DMS79 (cell line): Measurements from ENCODE around the gene N4BP2L2.

ENCODE experiments used
- DNase-seq: peaks from one replicate; lab custom pipeline; 2025; lab: John Stamatoyannopoulos, UW

N4BP2L2 gene

GRCh38 chr13:32425158-32425557, 113.4 kb downstream of the N4BP2L2 start:
- DNase-seq = no peak

DNA sequence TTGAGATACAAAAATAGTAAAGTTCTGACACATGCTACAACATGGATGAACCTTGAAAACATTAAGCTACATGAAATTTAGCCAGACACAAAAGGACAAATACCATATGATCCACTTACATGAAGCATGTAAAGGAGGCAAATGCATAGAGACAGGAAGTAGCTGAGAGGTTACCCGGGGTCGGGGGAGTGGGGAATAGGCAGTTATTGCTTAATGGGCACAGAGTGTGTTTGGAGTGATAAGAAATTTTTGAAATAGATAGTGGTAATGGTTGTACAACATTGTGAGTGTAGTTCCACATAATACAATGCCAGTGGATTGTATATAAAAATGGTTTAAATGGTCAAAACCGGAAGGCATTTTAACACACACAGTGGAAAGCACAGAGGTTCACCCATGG, 115.0 kb downstream of the N4BP2L2 start:
- DNase-seq = no peak

GRCh38 chr13:32419862-32420261, 118.7 kb downstream of the N4BP2L2 start:
- no peak for DNase-seq

GRCh38 chr13:32417995-32418394, 120.6 kb downstream of the N4BP2L2 start:
- no peak for DNase-seq

DNA sequence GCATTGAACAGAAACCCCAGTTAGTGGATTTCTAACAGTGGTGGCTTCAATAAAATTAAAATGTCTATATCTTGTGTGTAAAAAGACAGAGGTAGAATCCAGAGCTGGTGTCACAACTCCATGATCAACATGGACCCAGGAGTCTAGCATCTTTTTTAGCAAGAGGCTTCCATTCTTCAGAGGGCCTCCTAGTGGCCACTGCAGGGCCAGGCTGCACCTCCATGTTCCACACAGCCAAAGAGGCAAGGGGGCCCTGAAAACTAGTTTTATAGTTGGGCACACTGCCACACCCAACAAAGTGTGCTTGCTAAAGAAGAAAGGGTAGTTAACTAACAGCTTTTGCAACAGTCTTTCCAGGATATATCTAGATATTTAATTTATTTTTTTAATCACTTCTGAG, 123.6 kb downstream of the N4BP2L2 start:
- no peak for DNase-seq

DNA sequence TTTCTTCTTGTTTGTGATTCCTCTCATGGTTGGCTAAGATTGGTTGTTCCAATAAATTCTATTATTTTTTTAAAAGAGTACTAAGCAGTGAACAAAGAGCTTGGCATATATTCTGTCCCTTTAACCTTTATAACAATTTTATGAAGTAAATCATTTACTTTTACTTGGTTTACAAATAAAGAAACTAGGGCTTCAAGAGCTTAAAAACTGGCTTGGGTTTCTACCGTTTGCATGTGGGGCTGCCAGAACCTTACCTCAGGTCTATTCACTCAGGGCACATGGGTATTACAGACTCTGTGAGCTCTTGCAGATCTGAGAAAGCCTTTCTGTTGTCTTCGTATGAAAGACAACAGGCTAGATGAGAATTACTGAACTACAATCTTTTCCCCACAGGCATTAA, 124.0 kb downstream of the N4BP2L2 start:
- no peak for DNase-seq

DNA sequence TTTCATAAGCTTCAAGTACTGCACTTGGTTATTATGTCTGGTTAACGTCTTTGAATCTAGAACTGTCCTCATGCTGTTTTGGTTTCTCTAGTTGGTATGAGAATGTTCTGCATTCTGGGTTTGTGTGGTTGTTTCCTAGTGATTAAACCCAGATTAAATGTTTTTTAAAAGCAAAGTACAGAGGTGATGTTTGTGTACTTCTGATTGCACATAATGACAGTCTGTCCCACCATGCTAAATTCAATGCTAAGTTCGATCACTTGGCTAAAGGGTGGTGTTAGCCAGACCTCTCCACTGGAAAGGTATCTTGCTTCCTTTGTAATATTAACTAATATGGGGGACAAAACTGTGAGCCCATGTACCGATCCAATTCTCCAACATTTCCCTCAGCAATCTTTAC, 125.3 kb downstream of the N4BP2L2 start:
- DNase-seq = no peak

DNA sequence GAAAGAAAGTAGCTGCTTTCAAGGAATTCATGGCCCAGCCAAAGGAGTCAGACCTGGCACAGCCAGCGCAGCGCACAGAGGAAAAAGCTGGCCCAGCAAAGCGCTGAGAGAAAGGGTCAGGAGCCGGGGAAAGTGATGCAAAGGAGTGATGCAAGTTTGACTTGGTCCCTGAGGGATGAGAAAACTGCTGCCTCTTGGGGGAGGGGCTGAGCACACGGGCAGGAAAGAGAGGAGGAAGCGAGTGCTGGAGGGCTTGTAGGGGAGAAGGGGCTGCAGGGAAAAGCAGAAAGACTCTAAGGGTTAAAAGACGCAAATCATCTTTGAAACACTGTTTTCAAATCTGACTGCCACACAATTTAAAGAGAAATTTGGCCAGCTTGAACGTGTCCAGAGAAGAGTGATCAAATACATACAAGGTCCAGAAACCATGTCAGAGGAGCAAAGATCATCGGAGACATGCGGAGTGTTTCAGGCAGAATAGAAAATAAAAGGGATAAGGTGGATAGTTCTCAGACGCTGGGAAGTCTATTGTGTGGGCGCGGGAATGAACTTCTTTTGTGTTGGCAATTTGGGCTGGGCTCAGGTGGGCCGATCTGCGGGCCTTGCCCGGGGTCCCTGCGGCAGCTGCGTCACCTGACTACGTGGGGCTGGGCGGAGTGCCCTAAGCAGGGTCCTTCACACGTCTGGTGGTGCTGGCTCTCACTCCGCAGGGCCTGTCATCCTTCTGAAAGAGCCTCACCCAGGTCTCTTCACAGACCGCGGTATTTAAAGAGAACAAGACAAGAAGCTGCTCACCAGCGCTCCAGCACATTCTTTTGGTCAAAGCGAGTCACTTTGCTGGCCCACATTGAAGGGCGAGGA, 128.8 kb downstream of the N4BP2L2 start:
- peak; percentile 38 for DNase-seq

GRCh38 chr13:32409001-32409313, 129.6 kb downstream of the N4BP2L2 start:
- peak; percentile 35 for DNase-seq

DNA sequence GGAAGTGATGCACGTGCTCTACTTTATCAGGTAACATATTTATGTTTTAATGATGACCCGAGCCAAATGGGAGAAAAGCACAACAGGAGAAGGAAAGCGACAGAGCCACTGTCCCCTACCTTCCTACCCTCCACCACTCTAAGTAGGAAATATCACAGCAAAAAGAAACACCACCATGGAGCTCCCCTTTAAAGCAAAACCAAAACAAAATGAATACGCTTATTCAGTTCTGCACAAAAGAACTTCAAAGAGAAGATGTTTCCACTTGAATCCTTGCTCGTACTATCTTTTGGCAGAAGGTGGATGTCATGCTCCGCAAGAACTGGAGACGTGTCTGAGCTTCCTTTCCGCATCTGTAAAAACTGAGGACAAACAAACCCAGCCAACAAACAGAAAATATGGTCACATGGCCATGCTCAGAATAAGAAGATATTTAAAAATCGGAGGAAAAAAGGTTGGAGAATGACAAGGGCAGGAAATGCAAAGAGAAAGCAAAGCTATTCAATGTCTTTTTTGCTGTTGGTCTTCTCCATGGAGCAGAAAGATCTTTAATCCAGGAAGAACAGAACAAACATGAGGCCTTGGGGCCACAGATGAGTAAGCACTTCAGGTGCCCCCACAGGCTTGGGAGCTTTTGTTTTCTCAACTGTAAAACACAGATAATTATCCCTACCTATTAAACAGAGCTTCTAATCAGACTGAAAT, 130.1 kb downstream of the N4BP2L2 start:
- peak; percentile 31 for DNase-seq

GRCh38 chr13:32407854-32408253, 130.7 kb downstream of the N4BP2L2 start:
- DNase-seq = no peak

- no peak for DNase-seq
Observed at GRCh38 chr13:32403108-32403507, 135.5 kb downstream of the N4BP2L2 start.

GRCh38 chr13:32391101-32391619, 147.4 kb downstream of the N4BP2L2 start:
- no peak for DNase-seq

GRCh38 chr13:32390484-32390883, 148.1 kb downstream of the N4BP2L2 start:
- DNase-seq = no peak

- DNase-seq = no peak
Observed at GRCh38 chr13:32390048-32390447, 148.5 kb downstream of the N4BP2L2 start.

GRCh38 chr13:32385410-32385809, 153.2 kb downstream of the N4BP2L2 start:
- no peak for DNase-seq

DNA sequence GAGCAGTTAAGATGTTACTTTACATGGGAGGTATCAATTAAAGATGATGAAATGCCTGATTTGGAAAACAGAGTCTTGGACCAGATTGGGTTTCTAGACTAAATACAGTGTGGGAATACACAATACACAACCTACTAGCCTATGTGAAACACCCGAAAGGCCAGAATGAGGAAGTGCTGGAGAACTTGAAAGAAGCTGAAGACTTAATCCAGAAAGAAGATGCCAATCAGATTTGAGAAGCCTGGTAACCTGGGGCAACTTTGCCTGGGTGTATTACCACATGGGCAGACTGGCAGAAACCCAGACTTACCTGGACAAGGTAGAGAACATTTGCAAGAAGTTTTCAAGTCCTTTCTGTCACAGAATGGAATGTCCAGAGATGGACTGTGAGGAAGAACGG, 153.9 kb downstream of the N4BP2L2 start:
- DNase-seq = no peak

DNA sequence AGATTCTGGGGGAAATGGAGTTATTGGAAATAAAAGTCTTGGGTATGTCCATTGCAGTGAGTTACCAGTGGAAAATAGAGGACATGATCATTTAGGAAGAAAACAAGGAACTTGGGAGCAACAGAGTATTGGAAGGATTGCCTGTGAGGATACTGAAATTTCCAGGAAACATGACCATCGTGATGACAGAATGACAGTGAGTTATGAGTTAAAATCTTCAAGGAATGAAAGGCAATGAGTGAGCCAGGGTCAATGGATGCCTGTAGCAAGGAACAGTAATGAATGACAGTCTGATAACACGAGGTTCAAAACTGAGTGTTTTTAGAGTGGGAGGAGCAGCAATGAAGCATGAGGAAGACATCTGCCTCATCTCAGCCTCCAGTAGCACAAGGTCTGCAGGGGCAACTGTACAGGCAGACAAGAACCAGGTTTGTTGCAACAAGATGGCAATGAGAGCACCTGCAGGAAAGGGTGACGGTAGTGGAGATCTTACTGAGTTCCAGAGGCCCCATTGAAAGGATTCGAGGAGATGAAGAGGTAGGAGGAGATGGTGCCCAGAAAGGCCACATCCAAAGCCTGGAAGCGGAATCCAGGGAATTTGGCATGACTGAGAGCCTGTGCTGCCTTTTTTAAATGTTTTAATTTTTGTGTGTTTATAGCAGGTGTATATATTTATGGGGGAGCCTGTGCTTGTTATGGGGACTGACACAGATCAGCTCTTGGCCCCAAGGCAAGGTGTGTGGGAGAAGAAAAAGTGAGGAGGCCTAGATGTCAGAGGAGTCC, 154.6 kb downstream of the N4BP2L2 start:
- DNase-seq = no peak
